ENCODE measurements around the gene PIAS4.
A peak's percentile ranks its signal among the peaks of the same experiment; 100 is the strongest.

The PIAS4 gene

GRCh38 chr19:4064496-4065260, 57.1 kb downstream of the PIAS4 start:
- no peak for DNase-seq (ENCODE audit: low read depth)
- peak overlapping the region; percentile 74 for H3K4me3 ChIP-seq (ENCODE audit: low read length)
- TF ChIP-seq, protein P1, sequence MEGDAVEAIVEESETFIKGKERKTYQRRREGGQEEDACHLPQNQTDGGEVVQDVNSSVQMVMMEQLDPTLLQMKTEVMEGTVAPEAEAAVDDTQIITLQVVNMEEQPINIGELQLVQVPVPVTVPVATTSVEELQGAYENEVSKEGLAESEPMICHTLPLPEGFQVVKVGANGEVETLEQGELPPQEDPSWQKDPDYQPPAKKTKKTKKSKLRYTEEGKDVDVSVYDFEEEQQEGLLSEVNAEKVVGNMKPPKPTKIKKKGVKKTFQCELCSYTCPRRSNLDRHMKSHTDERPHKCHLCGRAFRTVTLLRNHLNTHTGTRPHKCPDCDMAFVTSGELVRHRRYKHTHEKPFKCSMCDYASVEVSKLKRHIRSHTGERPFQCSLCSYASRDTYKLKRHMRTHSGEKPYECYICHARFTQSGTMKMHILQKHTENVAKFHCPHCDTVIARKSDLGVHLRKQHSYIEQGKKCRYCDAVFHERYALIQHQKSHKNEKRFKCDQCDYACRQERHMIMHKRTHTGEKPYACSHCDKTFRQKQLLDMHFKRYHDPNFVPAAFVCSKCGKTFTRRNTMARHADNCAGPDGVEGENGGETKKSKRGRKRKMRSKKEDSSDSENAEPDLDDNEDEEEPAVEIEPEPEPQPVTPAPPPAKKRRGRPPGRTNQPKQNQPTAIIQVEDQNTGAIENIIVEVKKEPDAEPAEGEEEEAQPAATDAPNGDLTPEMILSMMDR (conservative IDR thresholded peaks at IDR 0.05; ENCODE audit: low read length): no peak

GRCh38 chr19:4065430-4066175, 58.1 kb downstream of the PIAS4 start:
- TF ChIP-seq, protein P1 (conservative IDR thresholded peaks at IDR 0.05; ENCODE audit: low read length): no peak
- peak; percentile 98 for DNase-seq (ENCODE audit: low read depth)
- peak overlapping the region; percentile 74 for H3K4me3 ChIP-seq (ENCODE audit: low read length)

DNA sequence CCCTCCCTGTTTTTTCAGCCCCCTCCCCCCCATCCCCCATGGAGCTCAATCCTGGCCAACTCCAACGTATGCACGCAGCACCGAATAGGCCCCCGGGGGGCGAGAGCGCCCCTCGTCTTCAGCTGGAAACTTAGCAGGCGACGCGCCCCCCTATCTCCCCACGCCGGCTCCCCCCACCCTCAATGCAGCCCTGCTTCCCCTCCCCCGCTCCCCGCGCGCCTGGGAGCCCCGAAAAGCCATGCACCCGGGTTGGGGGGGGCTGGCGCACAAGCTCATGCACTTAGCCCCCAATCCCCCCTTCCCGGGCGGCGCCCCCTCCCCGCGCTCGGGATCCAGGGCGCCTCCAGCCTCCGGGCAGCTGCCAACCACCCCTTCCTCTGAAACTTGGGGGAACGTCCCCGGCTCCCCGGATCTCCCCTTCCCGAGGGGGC, 58.7 kb downstream of the PIAS4 start:
- no peak for DNase-seq (ENCODE audit: low read depth)
- peak overlapping the region; percentile 72 for H3K4me3 ChIP-seq (ENCODE audit: low read length)
- TF ChIP-seq, protein P1 (conservative IDR thresholded peaks at IDR 0.05; ENCODE audit: low read length): no peak

DNA sequence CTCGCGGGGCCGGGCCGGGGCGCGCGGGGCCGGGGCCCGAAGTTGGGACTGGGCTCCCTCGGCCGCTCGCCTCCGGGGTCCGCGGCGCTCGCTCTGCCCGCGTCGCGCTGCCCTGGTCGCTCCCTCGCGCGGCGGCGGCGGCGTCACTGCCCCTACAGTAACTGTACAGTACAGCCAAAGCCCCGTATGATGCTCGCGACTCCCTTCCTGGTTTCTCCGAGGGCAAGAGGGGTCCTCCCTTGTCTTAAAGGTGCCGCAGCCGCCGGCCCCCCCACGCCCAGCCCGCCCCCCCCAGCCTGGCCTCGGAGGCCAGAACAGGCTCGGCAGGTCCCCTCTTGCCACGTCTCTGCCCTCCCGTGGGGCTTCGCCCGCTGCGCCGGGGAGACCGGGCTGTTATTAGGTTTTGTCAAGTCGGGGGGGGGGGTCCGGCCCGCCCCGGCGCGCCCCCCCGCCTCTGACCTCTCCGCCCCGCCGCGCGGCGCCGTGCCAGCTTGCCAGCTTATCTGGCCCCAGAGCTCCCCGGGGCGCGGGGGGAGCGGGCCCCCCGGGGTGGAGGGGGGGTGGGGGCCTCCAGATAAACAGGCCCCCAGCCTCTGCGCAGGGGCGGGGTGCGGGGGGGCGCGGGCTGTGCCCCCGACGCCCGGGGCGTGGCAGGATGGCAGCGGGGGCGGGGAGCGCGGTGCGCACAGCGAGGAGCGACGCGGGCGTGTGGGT, 59.3 kb downstream of the PIAS4 start, which contains the start of gene ZBTB7A:
ZBTB7A (minus strand) TSS at position 218 of the 714 bp plus-strand sequence. CDS start 11,667 bp downstream, outside the sequence.
- TF ChIP-seq, protein P1 (conservative IDR thresholded peaks at IDR 0.05; ENCODE audit: low read length): no peak
- DNase-seq (ENCODE audit: low read depth): peak; percentile 72
- peak within 1 kb of the TSS; percentile 72 for H3K4me3 ChIP-seq (ENCODE audit: low read length)

GRCh38 chr19:4067396-4068046, 60.0 kb downstream of the PIAS4 start:
- peak overlapping the region; percentile 72 for H3K4me3 ChIP-seq (ENCODE audit: low read length)
- no peak for DNase-seq (ENCODE audit: low read depth)
- TF ChIP-seq, protein P1 (conservative IDR thresholded peaks at IDR 0.05; ENCODE audit: low read length): no peak

DNA sequence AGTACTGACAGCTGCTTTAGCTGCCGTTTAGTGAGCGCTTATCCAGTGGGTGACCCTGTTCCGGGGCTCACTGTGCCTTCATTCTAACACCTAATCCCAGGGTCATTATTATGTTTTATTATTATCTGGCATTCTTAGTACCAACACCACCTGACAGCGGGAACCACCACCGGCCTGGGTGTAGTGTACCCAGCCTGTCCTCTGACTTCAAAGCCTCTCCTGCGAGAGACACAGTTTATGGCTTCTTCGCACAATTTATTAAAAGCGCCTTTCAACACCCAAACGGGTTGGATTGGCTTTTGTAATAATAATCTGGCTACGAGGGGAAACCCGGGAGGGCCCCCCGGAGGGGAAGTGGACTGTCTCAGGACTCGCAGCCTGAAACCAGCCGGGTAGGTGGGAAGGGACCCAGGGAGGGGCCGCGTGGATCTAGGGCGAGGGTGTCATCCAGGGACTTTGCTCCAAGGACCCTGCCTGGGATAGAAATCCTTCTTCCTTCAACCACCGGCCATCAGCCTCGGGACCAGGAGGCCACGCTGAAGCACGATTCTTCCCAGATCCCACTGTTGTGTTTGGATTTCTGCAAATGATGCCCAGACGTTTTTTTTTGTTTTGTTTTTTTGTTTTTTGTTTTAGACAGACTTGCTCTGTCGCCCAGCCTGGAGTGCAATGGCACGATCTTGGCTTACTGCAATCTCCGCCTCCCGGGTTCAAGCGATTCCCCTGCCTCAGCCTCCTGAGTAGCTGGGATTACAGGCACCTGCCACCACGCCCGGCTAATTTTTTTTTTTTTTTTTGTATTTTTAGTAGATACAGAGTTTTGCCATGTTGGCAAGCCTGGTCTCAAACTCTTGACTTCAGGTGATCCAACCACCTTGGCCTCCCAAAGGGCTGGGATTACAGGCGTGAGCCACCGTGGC, 60.8 kb downstream of the PIAS4 start:
- H3K4me3 ChIP-seq (ENCODE audit: low read length): peak overlapping the region; percentile 72
- TF ChIP-seq, protein P1 (conservative IDR thresholded peaks at IDR 0.05; ENCODE audit: low read length): no peak
- DNase-seq (ENCODE audit: low read depth): no peak

Data from AG10803 (cell line).